Measurements from ENCODE around the gene CDH23.

The CDH23 gene

GRCh38 chr10:71747039-71747531 is 350.4 kb downstream of the CDH23 start:
- no peaks in the 10 kb centered on the region for H3K27me3 ChIP-seq (ENCODE audit: control insufficient read depth, insufficient read depth, low read length)
- TF ChIP-seq CTCF (IDR thresholded peaks at IDR 0.05) = no peak
- no peak overlapping the region for H3K9ac ChIP-seq
- H3K27ac ChIP-seq = no peak overlapping the region
- no peaks in the 10 kb centered on the region for H3K9me3 ChIP-seq (ENCODE audit: control insufficient read depth, low read length)
- H3K4me2 ChIP-seq (ENCODE audit: low read length) = no peak overlapping the region
- no peaks in the 10 kb centered on the region for H3K36me3 ChIP-seq (ENCODE audit: control insufficient read depth, insufficient read depth, low read length)
- no peaks in the 10 kb centered on the region for H3K4me1 ChIP-seq
- no peak overlapping the region for H2AFZ ChIP-seq
- no peak overlapping the region for H3K4me3 ChIP-seq (ENCODE audit: low read depth, low read length)
- H3K79me2 ChIP-seq = no peaks in the 10 kb centered on the region

- no peak overlapping the region for H3K4me3 ChIP-seq (ENCODE audit: low read depth, low read length)
Observed at GRCh38 chr10:71747551-71748523, 351.1 kb downstream of the CDH23 start.

GRCh38 chr10:71748671-71749191 is 352.0 kb downstream of the CDH23 start:
- H3K27ac ChIP-seq = peak overlapping the region; percentile 45

More at GRCh38 chr10:71747551-71748523, 351.1 kb downstream of the CDH23 start:
- Histone ChIP-seq H3K36me3 (ENCODE audit: control insufficient read depth, insufficient read depth, low read length) (no peaks in the 10 kb centered on the region), H3K27ac (peak overlapping the region; percentile 45), H3K4me2 (ENCODE audit: low read length) (no peak overlapping the region), H3K9ac (no peak overlapping the region), H3K9me3 (ENCODE audit: control insufficient read depth, low read length) (no peaks in the 10 kb centered on the region), H3K27me3 (ENCODE audit: control insufficient read depth, insufficient read depth, low read length) (no peaks in the 10 kb centered on the region), H3K79me2 (no peaks in the 10 kb centered on the region), H2AFZ (no peak overlapping the region), H3K4me1 (no peaks in the 10 kb centered on the region)
- TF ChIP-seq CTCF (IDR thresholded peaks at IDR 0.05) = no peak

GRCh38 chr10:71749396-71749795 is 352.7 kb downstream of the CDH23 start:
- no peak overlapping the region for H3K4me2 ChIP-seq (ENCODE audit: low read length)
- H3K4me3 ChIP-seq (ENCODE audit: low read depth, low read length) = no peak overlapping the region
- no peak for TF ChIP-seq CTCF (IDR thresholded peaks at IDR 0.05)
- no peak overlapping the region for H2AFZ ChIP-seq
- no peaks in the 10 kb centered on the region for H3K27me3 ChIP-seq (ENCODE audit: control insufficient read depth, insufficient read depth, low read length)
- H3K79me2 ChIP-seq = no peaks in the 10 kb centered on the region
- no peaks in the 10 kb centered on the region for H3K9me3 ChIP-seq (ENCODE audit: control insufficient read depth, low read length)
- H3K4me1 ChIP-seq = no peaks in the 10 kb centered on the region
- no peak overlapping the region for H3K27ac ChIP-seq
- no peaks in the 10 kb centered on the region for H3K36me3 ChIP-seq (ENCODE audit: control insufficient read depth, insufficient read depth, low read length)
- no peak overlapping the region for H3K9ac ChIP-seq

More at GRCh38 chr10:71748671-71749191, 352.0 kb downstream of the CDH23 start:
- no peak for TF ChIP-seq CTCF (IDR thresholded peaks at IDR 0.05)
- Histone ChIP-seq H3K9ac (no peak overlapping the region), H3K9me3 (ENCODE audit: control insufficient read depth, low read length) (no peaks in the 10 kb centered on the region), H3K79me2 (no peaks in the 10 kb centered on the region), H3K4me2 (ENCODE audit: low read length) (no peak overlapping the region), H3K27me3 (ENCODE audit: control insufficient read depth, insufficient read depth, low read length) (no peaks in the 10 kb centered on the region), H3K4me3 (ENCODE audit: low read depth, low read length) (no peak overlapping the region), H3K4me1 (no peaks in the 10 kb centered on the region), H2AFZ (no peak overlapping the region), H3K36me3 (ENCODE audit: control insufficient read depth, insufficient read depth, low read length) (no peaks in the 10 kb centered on the region)
